ENCODE data around the gene COL7A1.

- TF ChIP-seq, protein P1, sequence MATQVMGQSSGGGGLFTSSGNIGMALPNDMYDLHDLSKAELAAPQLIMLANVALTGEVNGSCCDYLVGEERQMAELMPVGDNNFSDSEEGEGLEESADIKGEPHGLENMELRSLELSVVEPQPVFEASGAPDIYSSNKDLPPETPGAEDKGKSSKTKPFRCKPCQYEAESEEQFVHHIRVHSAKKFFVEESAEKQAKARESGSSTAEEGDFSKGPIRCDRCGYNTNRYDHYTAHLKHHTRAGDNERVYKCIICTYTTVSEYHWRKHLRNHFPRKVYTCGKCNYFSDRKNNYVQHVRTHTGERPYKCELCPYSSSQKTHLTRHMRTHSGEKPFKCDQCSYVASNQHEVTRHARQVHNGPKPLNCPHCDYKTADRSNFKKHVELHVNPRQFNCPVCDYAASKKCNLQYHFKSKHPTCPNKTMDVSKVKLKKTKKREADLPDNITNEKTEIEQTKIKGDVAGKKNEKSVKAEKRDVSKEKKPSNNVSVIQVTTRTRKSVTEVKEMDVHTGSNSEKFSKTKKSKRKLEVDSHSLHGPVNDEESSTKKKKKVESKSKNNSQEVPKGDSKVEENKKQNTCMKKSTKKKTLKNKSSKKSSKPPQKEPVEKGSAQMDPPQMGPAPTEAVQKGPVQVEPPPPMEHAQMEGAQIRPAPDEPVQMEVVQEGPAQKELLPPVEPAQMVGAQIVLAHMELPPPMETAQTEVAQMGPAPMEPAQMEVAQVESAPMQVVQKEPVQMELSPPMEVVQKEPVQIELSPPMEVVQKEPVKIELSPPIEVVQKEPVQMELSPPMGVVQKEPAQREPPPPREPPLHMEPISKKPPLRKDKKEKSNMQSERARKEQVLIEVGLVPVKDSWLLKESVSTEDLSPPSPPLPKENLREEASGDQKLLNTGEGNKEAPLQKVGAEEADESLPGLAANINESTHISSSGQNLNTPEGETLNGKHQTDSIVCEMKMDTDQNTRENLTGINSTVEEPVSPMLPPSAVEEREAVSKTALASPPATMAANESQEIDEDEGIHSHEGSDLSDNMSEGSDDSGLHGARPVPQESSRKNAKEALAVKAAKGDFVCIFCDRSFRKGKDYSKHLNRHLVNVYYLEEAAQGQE (IDR thresholded peaks at IDR 0.05; ENCODE audit: unreplicated experiment): no peak
- TF ChIP-seq, protein P2, sequence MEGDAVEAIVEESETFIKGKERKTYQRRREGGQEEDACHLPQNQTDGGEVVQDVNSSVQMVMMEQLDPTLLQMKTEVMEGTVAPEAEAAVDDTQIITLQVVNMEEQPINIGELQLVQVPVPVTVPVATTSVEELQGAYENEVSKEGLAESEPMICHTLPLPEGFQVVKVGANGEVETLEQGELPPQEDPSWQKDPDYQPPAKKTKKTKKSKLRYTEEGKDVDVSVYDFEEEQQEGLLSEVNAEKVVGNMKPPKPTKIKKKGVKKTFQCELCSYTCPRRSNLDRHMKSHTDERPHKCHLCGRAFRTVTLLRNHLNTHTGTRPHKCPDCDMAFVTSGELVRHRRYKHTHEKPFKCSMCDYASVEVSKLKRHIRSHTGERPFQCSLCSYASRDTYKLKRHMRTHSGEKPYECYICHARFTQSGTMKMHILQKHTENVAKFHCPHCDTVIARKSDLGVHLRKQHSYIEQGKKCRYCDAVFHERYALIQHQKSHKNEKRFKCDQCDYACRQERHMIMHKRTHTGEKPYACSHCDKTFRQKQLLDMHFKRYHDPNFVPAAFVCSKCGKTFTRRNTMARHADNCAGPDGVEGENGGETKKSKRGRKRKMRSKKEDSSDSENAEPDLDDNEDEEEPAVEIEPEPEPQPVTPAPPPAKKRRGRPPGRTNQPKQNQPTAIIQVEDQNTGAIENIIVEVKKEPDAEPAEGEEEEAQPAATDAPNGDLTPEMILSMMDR (conservative IDR thresholded peaks at IDR 0.05; ENCODE audit: low read depth in 2 of 2): no peak
- TF ChIP-seq POLR2AphosphoS5 (IDR thresholded peaks at IDR 0.05; ENCODE audit: low read depth) (no peak), EZH2 (IDR thresholded peaks at IDR 0.05; ENCODE audit: low read depth, unreplicated experiment) (no peak), CREB1 (CRISPR knock-in tag; IDR thresholded peaks at IDR 0.05; ENCODE audit: low read depth) (no peak), EZH2phosphoT487 (IDR thresholded peaks at IDR 0.05; ENCODE audit: unreplicated experiment) (no peak), JUNB (IDR thresholded peaks at IDR 0.05; ENCODE audit: unreplicated experiment) (no peak)
- TF ChIP-seq, protein P3, sequence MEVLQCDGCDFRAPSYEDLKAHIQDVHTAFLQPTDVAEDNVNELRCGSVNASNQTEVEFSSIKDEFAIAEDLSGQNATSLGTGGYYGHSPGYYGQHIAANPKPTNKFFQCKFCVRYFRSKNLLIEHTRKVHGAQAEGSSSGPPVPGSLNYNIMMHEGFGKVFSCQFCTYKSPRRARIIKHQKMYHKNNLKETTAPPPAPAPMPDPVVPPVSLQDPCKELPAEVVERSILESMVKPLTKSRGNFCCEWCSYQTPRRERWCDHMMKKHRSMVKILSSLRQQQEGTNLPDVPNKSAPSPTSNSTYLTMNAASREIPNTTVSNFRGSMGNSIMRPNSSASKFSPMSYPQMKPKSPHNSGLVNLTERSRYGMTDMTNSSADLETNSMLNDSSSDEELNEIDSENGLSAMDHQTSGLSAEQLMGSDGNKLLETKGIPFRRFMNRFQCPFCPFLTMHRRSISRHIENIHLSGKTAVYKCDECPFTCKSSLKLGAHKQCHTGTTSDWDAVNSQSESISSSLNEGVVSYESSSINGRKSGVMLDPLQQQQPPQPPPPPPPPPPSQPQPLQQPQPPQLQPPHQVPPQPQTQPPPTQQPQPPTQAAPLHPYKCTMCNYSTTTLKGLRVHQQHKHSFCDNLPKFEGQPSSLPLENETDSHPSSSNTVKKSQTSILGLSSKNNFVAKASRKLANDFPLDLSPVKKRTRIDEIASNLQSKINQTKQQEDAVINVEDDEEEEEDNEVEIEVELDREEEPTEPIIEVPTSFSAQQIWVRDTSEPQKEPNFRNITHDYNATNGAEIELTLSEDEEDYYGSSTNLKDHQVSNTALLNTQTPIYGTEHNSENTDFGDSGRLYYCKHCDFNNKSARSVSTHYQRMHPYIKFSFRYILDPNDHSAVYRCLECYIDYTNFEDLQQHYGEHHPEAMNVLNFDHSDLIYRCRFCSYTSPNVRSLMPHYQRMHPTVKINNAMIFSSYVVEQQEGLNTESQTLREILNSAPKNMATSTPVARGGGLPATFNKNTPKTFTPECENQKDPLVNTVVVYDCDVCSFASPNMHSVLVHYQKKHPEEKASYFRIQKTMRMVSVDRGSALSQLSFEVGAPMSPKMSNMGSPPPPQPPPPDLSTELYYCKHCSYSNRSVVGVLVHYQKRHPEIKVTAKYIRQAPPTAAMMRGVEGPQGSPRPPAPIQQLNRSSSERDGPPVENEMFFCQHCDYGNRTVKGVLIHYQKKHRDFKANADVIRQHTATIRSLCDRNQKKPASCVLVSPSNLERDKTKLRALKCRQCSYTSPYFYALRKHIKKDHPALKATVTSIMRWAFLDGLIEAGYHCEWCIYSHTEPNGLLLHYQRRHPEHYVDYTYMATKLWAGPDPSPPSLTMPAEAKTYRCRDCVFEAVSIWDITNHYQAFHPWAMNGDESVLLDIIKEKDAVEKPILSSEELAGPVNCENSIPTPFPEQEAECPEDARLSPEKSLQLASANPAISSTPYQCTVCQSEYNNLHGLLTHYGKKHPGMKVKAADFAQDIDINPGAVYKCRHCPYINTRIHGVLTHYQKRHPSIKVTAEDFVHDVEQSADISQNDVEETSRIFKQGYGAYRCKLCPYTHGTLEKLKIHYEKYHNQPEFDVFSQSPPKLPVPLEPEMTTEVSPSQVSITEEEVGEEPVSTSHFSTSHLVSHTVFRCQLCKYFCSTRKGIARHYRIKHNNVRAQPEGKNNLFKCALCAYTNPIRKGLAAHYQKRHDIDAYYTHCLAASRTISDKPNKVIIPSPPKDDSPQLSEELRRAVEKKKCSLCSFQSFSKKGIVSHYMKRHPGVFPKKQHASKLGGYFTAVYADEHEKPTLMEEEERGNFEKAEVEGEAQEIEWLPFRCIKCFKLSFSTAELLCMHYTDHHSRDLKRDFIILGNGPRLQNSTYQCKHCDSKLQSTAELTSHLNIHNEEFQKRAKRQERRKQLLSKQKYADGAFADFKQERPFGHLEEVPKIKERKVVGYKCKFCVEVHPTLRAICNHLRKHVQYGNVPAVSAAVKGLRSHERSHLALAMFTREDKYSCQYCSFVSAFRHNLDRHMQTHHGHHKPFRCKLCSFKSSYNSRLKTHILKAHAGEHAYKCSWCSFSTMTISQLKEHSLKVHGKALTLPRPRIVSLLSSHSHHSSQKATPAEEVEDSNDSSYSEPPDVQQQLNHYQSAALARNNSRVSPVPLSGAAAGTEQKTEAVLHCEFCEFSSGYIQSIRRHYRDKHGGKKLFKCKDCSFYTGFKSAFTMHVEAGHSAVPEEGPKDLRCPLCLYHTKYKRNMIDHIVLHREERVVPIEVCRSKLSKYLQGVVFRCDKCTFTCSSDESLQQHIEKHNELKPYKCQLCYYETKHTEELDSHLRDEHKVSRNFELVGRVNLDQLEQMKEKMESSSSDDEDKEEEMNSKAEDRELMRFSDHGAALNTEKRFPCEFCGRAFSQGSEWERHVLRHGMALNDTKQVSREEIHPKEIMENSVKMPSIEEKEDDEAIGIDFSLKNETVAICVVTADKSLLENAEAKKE (CRISPR knock-in tag; IDR thresholded peaks at IDR 0.05): no peak
Measured at GRCh38 chr3:48568476-48568875, 26.7 kb downstream of the COL7A1 start.
